H1 (cell line): Measurements from ENCODE around the gene TAF7L. TPM values are rescaled to one million over a fixed set of nuclear protein-coding genes. Genes with fewer than 3 reads are reported as not detected.

ENCODE experiments used
- CTCF ChIA-PET: fragments of 300-600 bp; sonication (Branson Sonifier 250); formaldehyde crosslinking; loops from one replicate; lab custom pipeline; 2021; ENCODE audit not compliant: partially characterized antibody; lab: Charles Lee
- POLR2A ChIA-PET: fragments of 300-600 bp; sonication (Branson Sonifier 250); formaldehyde crosslinking; loops from one replicate; lab custom pipeline; 2021; ENCODE audit warnings: inconsistent platforms; ENCODE audit not compliant: partially characterized antibody; lab: Charles Lee
- DNase-seq, 2 experiments: peaks; one replicate each; pipeline versions ENCODE4 v3.0.0 to v3.0.0-alpha.2; 2010 to 2022; ENCODE audit warnings: low spot score in 2 of 2, low read depth in 1 of 2, mixed read lengths in 1 of 2
- FAIRE-seq: peaks from 2 replicates; lab custom pipeline; 2011; peaks lifted over from hg19 to GRCh38; lab: Jason Lieb, UNC
- H2AFZ ChIP-seq: 2 replicates; pipeline ENCODE4 v1.8.1; 2012; ENCODE audit warnings: low read length, inconsistent platforms
- H2AK5ac ChIP-seq: 2 replicates; pipeline ENCODE4 v1.6.1; 2013; ENCODE audit warnings: low read depth, low read length
- H2BK120ac ChIP-seq: replicated peaks from 2 replicates; pipeline ENCODE3; 2013; ENCODE audit warnings: low read depth, low read length, inconsistent platforms
- H2BK12ac ChIP-seq: 2 replicates; pipeline ENCODE4 v1.6.1; 2013; ENCODE audit warnings: low read depth, low read length
- H2BK15ac ChIP-seq: 2 replicates; pipeline ENCODE4 v1.6.1; 2013; ENCODE audit warnings: low read length
- H2BK20ac ChIP-seq: 2 replicates; pipeline ENCODE4 v1.6.1; 2013; ENCODE audit warnings: low read length
- H2BK5ac ChIP-seq: 2 replicates; pipeline ENCODE4 v1.6.1; 2013; ENCODE audit warnings: low read depth, low read length
- H3K14ac ChIP-seq: 2 replicates; pipeline ENCODE4 v1.6.1; 2013; ENCODE audit warnings: inconsistent platforms; ENCODE audit not compliant: insufficient read length
- H3K18ac ChIP-seq: 2 replicates; pipeline ENCODE4 v1.6.1; 2013; ENCODE audit warnings: low read length; ENCODE audit errors: extremely low read depth
- H3K23ac ChIP-seq: 2 replicates; pipeline ENCODE4 v1.6.1; 2013; ENCODE audit warnings: inconsistent platforms; ENCODE audit not compliant: insufficient read length
- H3K23me2 ChIP-seq: 2 replicates; pipeline ENCODE4 v1.6.1; 2013; ENCODE audit warnings: low read depth, low read length
- H3K27ac ChIP-seq: 2 replicates; pipeline ENCODE4 v1.6.1; 2011; ENCODE audit warnings: low read depth, low read length, inconsistent platforms
- H3K27me3 ChIP-seq, 4 experiments: replicated peaks in 1 of 4; 1 replicate in 1 of 4; 2 replicates in 3 of 4; pipeline versions ENCODE4 v1.6.1 to v1.8.1; 2011 to 2013; ENCODE audit warnings: low read length in 3 of 4, mild to moderate bottlenecking in 3 of 4, inconsistent platforms in 2 of 4, mixed read lengths in 2 of 4, moderate library complexity in 1 of 4; ENCODE audit not compliant: control insufficient read depth in 3 of 4, insufficient read depth in 3 of 4; ENCODE audit errors: extremely low read depth in 1 of 4
- H3K36me3 ChIP-seq, 4 experiments: 2 replicates each; pipeline versions ENCODE4 v1.6.1 to v1.8.1; 2011 to 2013; ENCODE audit warnings: mild to moderate bottlenecking in 4 of 4, low read length in 3 of 4, moderate library complexity in 2 of 4, control low read depth in 1 of 4, inconsistent platforms in 1 of 4; ENCODE audit not compliant: insufficient read depth in 4 of 4, control insufficient read depth in 2 of 4
- H3K4ac ChIP-seq: replicated peaks from 2 replicates; pipeline ENCODE3; 2013; ENCODE audit warnings: low read length, low read depth, mixed read lengths, inconsistent platforms; ENCODE audit not compliant: insufficient read length
- H3K4me1 ChIP-seq, 4 experiments: replicated peaks in 1 of 4; 1 replicate in 1 of 4; 2 replicates in 3 of 4; pipeline versions ENCODE4 v1.6.1 to v1.8.1; 2011 to 2013; ENCODE audit warnings: low read length in 3 of 4, inconsistent platforms in 2 of 4, mixed read lengths in 1 of 4; ENCODE audit not compliant: insufficient read depth in 4 of 4, control insufficient read depth in 3 of 4
- H3K4me2 ChIP-seq, 2 experiments: 2 replicates each; pipeline versions ENCODE4 v1.6.1 to v1.8.1; 2011 to 2013; ENCODE audit warnings: low read depth in 2 of 2, low read length in 2 of 2, control low read depth in 1 of 2, inconsistent platforms in 1 of 2, mild to moderate bottlenecking in 1 of 2; ENCODE audit not compliant: insufficient read depth in 1 of 2
- H3K4me3 ChIP-seq, 4 experiments: fragments of 200-600, 300-600 bp in 1 of 4; sonication (generic), shearing (Covaris generic), sonication (Bioruptor Twin) in 1 of 4; 2 replicates each; pipeline versions ENCODE4 v1.5.1 to v1.8.1; 2011 to 2016; ENCODE audit warnings: low read length in 4 of 4, low read depth in 3 of 4, control low read depth in 2 of 4, inconsistent platforms in 2 of 4, mild to moderate bottlenecking in 2 of 4, mixed read lengths in 1 of 4, moderate library complexity in 1 of 4; ENCODE audit not compliant: insufficient read depth in 2 of 4; ENCODE audit errors: extremely low read depth in 1 of 4
- H3K56ac ChIP-seq: replicated peaks from 2 replicates; pipeline ENCODE3; 2013; ENCODE audit warnings: low read depth, mild to moderate bottlenecking, mixed read lengths, low read length, inconsistent platforms; ENCODE audit not compliant: insufficient read length
- H3K79me1 ChIP-seq: 2 replicates; pipeline ENCODE4 v1.6.1; 2013; ENCODE audit warnings: low read depth, low read length, control low read depth
- H3K79me2 ChIP-seq, 2 experiments: 2 replicates each; pipeline versions ENCODE4 v1.6.1 to v1.8.1; 2012 to 2013; ENCODE audit warnings: low read length in 2 of 2, mild to moderate bottlenecking in 2 of 2, inconsistent platforms in 1 of 2; ENCODE audit not compliant: insufficient read depth in 2 of 2, control insufficient read depth in 1 of 2
- H3K9ac ChIP-seq, 4 experiments: replicated peaks in 1 of 4; 1 replicate in 1 of 4; 2 replicates in 3 of 4; pipeline versions ENCODE4 v1.6.1 to v1.8.1; 2011 to 2013; ENCODE audit warnings: low read depth in 3 of 4, low read length in 3 of 4, control low read depth in 2 of 4, mild to moderate bottlenecking in 2 of 4, moderate library complexity in 2 of 4, inconsistent platforms in 1 of 4; ENCODE audit errors: extremely low read depth in 1 of 4
- H3K9me3 ChIP-seq, 2 experiments: 2 replicates each; pipeline versions ENCODE4 v1.6.1 to v1.8.1; 2012 to 2013; ENCODE audit warnings: mild to moderate bottlenecking in 2 of 2, moderate library complexity in 2 of 2, control low read depth in 1 of 2, inconsistent platforms in 1 of 2, low read depth in 1 of 2, low read length in 1 of 2, mixed read lengths in 1 of 2; ENCODE audit not compliant: insufficient read depth in 2 of 2
- H4K20me1 ChIP-seq, 2 experiments: replicated peaks in 1 of 2; 2 replicates each; pipeline versions ENCODE3 to v1.8.1; 2011 to 2013; ENCODE audit warnings: inconsistent platforms in 2 of 2, low read length in 2 of 2, mild to moderate bottlenecking in 1 of 2; ENCODE audit not compliant: insufficient read depth in 2 of 2, control insufficient read depth in 1 of 2
- H4K5ac ChIP-seq: 2 replicates; pipeline ENCODE4 v1.6.1; 2013; ENCODE audit warnings: low read length, low read depth, mixed read lengths, inconsistent platforms; ENCODE audit not compliant: insufficient read length
- H4K8ac ChIP-seq: 2 replicates; pipeline ENCODE4 v1.8.0; 2013; ENCODE audit warnings: mild to moderate bottlenecking, moderate library complexity, low read length, inconsistent platforms; ENCODE audit not compliant: insufficient read depth; ENCODE audit errors: extremely low read depth
- H4K91ac ChIP-seq: replicated peaks from 2 replicates; pipeline ENCODE3; 2013; ENCODE audit warnings: low read length, mixed read lengths, inconsistent platforms; ENCODE audit not compliant: insufficient read length
- ATF2 ChIP-seq: IDR thresholded peaks from 2 replicates; pipeline ENCODE4 v1.6.1; 2012; ENCODE audit warnings: low read length, inconsistent platforms
- CBX5 ChIP-seq: fragments of 300-800, 300-1000 bp; sonication (generic); IDR thresholded peaks from 2 replicates; pipeline ENCODE4 v1.7.1; 2016; ENCODE audit warnings: antibody characterized with exemption, low read length, low read depth
- EZH2 ChIP-seq: fragments of 200-600 bp; sonication (generic); IDR thresholded peaks from 2 replicates; pipeline ENCODE4 v1.7.1; 2012; ENCODE audit warnings: low read depth, mild to moderate bottlenecking, moderate library complexity, low read length, inconsistent platforms; ENCODE audit not compliant: severe bottlenecking
- JUND ChIP-seq: IDR thresholded peaks from 2 replicates; pipeline ENCODE4 v1.6.1; 2011; ENCODE audit warnings: mild to moderate bottlenecking, improper control_type of control experiment, low read length
- PHF8 ChIP-seq: fragments of 200-600 bp; sonication (generic); conservative IDR thresholded peaks from 2 replicates; pipeline ENCODE4 v1.7.1; 2012; ENCODE audit warnings: low read depth, mild to moderate bottlenecking, inconsistent platforms, low read length, moderate library complexity
- POU5F1 ChIP-seq: IDR thresholded peaks from 2 replicates; pipeline ENCODE4 v1.6.1; 2011; ENCODE audit warnings: low read depth, mild to moderate bottlenecking, low read length, moderate library complexity
- TAF1 ChIP-seq: IDR thresholded peaks from 2 replicates; pipeline ENCODE4 v1.6.1; 2011; ENCODE audit warnings: mild to moderate bottlenecking, low read depth, low read length
- WGBS, 2 experiments: shearing (Covaris generic) in 1 of 2; methylation state at CpG; one replicate each; pipeline versions ENCODE4 v1.1.6 to v1.1.7; 2013 to 2015; ENCODE audit warnings: low lambda C conversion rate in 2 of 2, mixed read lengths in 2 of 2, inconsistent platforms in 1 of 2, low coverage in 1 of 2, missing lambda C conversion rate in 1 of 2; ENCODE audit not compliant: insufficient replicate concordance in 2 of 2, insufficient coverage in 1 of 2, insufficient read length in 1 of 2; ENCODE audit errors: extremely low coverage in 1 of 2, missing lambda C conversion rate in 1 of 2; 5-methylcytosine and 5-hydroxymethylcytosine counted together
- polyA plus RNA-seq, 7 experiments: library from polyadenylated mRNA; depleted of rRNA in 3 of 7; stranded (reverse) in 5 of 7; unstranded in 2 of 7; fragments of >200 nt in 5 of 7; fragments of 200-250 nt in 2 of 7; gene quantifications; 1 replicate in 5 of 7; 2 replicates in 1 of 7; 4 replicates in 1 of 7; pipeline versions ENCODE4 v1.2.1 to v1.2.3, GENCODE V29; 2011 to 2013; ENCODE audit warnings: missing spikeins in 2 of 7, mixed read lengths in 2 of 7
- total RNA-seq: library from RNA; stranded (reverse); fragmentation: NEBNext Ultra II Directional; extraction: Animal tissue kit (Norgen Biotek cat#: 25700); gene quantifications from 2 replicates; pipeline ENCODE4 v1.2.1, GENCODE V29; 2021

The TAF7L gene
- total and polyA plus RNA-seq, 2 of the 8 experiments (the other 6 are each of a cell fraction or from before 2014, with no cell fraction given), result not detected

- Histone ChIP-seq H3K18ac (no peak overlapping the region), H3K23me2 (no peaks in the 10 kb centered on the region), H4K91ac (no peak overlapping the region), H2AK5ac (no peak overlapping the region), H3K56ac (no peak overlapping the region), H4K8ac (no peak overlapping the region), H2BK15ac (no peak overlapping the region), H3K27me3 (no peaks in the 10 kb centered on the region), H4K20me1 (no peaks in the 10 kb centered on the region), H3K9ac (no peak overlapping the region), H3K4me3 (no peak overlapping the region), H3K36me3 (no peaks in the 10 kb centered on the region), H3K23ac (no peak overlapping the region), H2BK120ac (no peak overlapping the region), H3K9me3 (no peaks in the 10 kb centered on the region), H3K14ac (no peak overlapping the region), H3K79me2 (no peaks in the 10 kb centered on the region), H3K4me1 (no peaks in the 10 kb centered on the region), H2BK20ac (no peak overlapping the region), H3K4ac (no peak overlapping the region), H3K4me2 (no peak overlapping the region), H2BK12ac (no peak overlapping the region), H2AFZ (no peak overlapping the region), H3K79me1 (no peaks in the 10 kb centered on the region), H2BK5ac (no peak overlapping the region), H3K27ac (no peak overlapping the region), H4K5ac (no peak overlapping the region)
- DNase-seq (no peak), FAIRE-seq (no peak)
- CTCF ChIA-PET, result no interaction called here
- POLR2A ChIA-PET, result no interaction called here
- no peak for TF ChIP-seq JUND
- TF ChIP-seq POU5F1, result no peak
- TF ChIP-seq EZH2, result no peak
- TF ChIP-seq ATF2, result no peak
- no peak for TF ChIP-seq PHF8
- no peak for TF ChIP-seq TAF1
- TF ChIP-seq CBX5, result no peak
- WGBS, 2 experiments, result 89% methylated on average over 2 of the region's 2 CpGs; no CpG with 5 or more reads in 1 of the 2 experiments
These were observed 54.1 kb downstream of the TAF7L start for GRCh38 chrX:101237041-101237440.
